ENCODE results near the gene CPAMD8. TPM values are rescaled to one million over a fixed set of nuclear protein-coding genes. Genes with fewer than 3 reads are reported as not detected.

CPAMD8 gene
- total and polyA plus RNA-seq, 10 of the 15 experiments (the other 5 are each of a cell fraction or from before 2014, with no cell fraction given): 0.12 to 0.97 (median 0.25) TPM; not detected in 3

GRCh38 chr19:16886305-16886880, 140.2 kb downstream of the CPAMD8 start:
- ChIA-PET RAD21 (ENCODE audit: unreplicated experiment) (no interaction called here), POLR2A (interaction anchor here (0.7 kb wide), 2 partner anchors 50 to 354 kb away, joined by 3 to 4 read pairs; no protein-coding TSS in a partner anchor), CTCF (interaction anchor here (0.6 to 1.1 kb wide), 2 partner anchors 113 to 1795 kb away, joined by 3 read pairs; no protein-coding TSS in a partner anchor), SMC1A (ENCODE audit: uncharacterized antibody, unreplicated experiment) (interaction anchor here (0.6 kb wide), 1 partner anchor 1181 kb away, joined by 4 read pairs; no protein-coding TSS in a partner anchor)
- no TSS peak for BruUV-seq (replicated peaks)
- Histone ChIP-seq H3K4me1 (ENCODE audit: control insufficient read depth, insufficient read depth, low read length) (peaks cover 19% of the 10 kb centered on the region), H3K4me2 (ENCODE audit: control insufficient read depth, insufficient read depth) (no peak overlapping the region), H3K9ac (ENCODE audit: control insufficient read depth, insufficient read depth, low read length) (no peak overlapping the region), H3K79me2 (ENCODE audit: control insufficient read depth, insufficient read depth, low read length) (no peaks in the 10 kb centered on the region), H3K36me3 (ENCODE audit: control insufficient read depth in 2 of 2, insufficient read depth in 2 of 2, low read length in 1 of 2) (no peaks in the 10 kb centered on the region), H3K9me3 (replicated peaks; ENCODE audit: control insufficient read depth, insufficient read depth, low read length) (peaks cover 8% of the 10 kb centered on the region; the same call in 2 of the 3 replicates), H4K20me1 (ENCODE audit: control insufficient read depth, insufficient read depth) (no peaks in the 10 kb centered on the region), H2AFZ (ENCODE audit: control insufficient read depth, low read depth, low read length) (no peak overlapping the region), H3K4me3 (no peak overlapping the region), H3K27me3 (replicated peaks in 1 of 2; ENCODE audit: control insufficient read depth in 2 of 2, insufficient read depth in 2 of 2, low read length in 1 of 2) (no peaks in the 10 kb centered on the region), H3K27ac (ENCODE audit: control insufficient read depth, insufficient read depth) (no peak overlapping the region)
- TF ChIP-seq TCF3 (IDR thresholded peaks at IDR 0.05; ENCODE audit: borderline replicate concordance, insufficient read depth, low read depth, low read length) (no peak), FOXM1 (IDR thresholded peaks at IDR 0.05; ENCODE audit: low read depth, low read length) (no peak), RB1 (IDR thresholded peaks at IDR 0.05; ENCODE audit: borderline replicate concordance) (no peak), SRF (IDR thresholded peaks at IDR 0.05; ENCODE audit: low read depth in 2 of 2, low read length in 2 of 2) (no peak), MYB (IDR thresholded peaks at IDR 0.05; ENCODE audit: borderline replicate concordance, low read depth, low read length) (no peak), BRCA1 (IDR thresholded peaks at IDR 0.05; ENCODE audit: low read depth, low read length) (no peak), DPF2 (IDR thresholded peaks at IDR 0.05) (no peak), ESRRA (IDR thresholded peaks at IDR 0.05; ENCODE audit: low read length) (no peak), ZNF217 (IDR thresholded peaks at IDR 0.05) (no peak), NFYA (IDR thresholded peaks at IDR 0.05; ENCODE audit: borderline replicate concordance, low read depth, low read length) (no peak), SMAD5 (IDR thresholded peaks at IDR 0.05; ENCODE audit: low read depth) (no peak)
- TF ChIP-seq, protein P1, sequence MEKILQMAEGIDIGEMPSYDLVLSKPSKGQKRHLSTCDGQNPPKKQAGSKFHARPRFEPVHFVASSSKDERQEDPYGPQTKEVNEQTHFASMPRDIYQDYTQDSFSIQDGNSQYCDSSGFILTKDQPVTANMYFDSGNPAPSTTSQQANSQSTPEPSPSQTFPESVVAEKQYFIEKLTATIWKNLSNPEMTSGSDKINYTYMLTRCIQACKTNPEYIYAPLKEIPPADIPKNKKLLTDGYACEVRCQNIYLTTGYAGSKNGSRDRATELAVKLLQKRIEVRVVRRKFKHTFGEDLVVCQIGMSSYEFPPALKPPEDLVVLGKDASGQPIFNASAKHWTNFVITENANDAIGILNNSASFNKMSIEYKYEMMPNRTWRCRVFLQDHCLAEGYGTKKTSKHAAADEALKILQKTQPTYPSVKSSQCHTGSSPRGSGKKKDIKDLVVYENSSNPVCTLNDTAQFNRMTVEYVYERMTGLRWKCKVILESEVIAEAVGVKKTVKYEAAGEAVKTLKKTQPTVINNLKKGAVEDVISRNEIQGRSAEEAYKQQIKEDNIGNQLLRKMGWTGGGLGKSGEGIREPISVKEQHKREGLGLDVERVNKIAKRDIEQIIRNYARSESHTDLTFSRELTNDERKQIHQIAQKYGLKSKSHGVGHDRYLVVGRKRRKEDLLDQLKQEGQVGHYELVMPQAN (conservative IDR thresholded peaks at IDR 0.05): no peak
- no peak for FAIRE-seq
- no peak for DNase-seq (ENCODE audit: low read depth, low spot score)
- WGBS (ENCODE audit: insufficient coverage, insufficient replicate concordance, low lambda C conversion rate, missing lambda C conversion rate): 41% methylated on average over 18 of the region's 20 CpGs
- intact Hi-C loops (cut with micrococcal nuclease; ENCODE audit: unreplicated experiment) (no loop called here), in situ Hi-C loops (cut with MboI) (no loop called here)
- no peak for ATAC-seq

Measured in GM12878 (cell line).